ENCODE results near the gene TAF1A.
"Not testable (repeated sequence)": the region's sequence is repeated elsewhere in the genome, so short reads cannot be mapped to it uniquely, and the experiment has no call there.

TAF1A gene

DNA sequence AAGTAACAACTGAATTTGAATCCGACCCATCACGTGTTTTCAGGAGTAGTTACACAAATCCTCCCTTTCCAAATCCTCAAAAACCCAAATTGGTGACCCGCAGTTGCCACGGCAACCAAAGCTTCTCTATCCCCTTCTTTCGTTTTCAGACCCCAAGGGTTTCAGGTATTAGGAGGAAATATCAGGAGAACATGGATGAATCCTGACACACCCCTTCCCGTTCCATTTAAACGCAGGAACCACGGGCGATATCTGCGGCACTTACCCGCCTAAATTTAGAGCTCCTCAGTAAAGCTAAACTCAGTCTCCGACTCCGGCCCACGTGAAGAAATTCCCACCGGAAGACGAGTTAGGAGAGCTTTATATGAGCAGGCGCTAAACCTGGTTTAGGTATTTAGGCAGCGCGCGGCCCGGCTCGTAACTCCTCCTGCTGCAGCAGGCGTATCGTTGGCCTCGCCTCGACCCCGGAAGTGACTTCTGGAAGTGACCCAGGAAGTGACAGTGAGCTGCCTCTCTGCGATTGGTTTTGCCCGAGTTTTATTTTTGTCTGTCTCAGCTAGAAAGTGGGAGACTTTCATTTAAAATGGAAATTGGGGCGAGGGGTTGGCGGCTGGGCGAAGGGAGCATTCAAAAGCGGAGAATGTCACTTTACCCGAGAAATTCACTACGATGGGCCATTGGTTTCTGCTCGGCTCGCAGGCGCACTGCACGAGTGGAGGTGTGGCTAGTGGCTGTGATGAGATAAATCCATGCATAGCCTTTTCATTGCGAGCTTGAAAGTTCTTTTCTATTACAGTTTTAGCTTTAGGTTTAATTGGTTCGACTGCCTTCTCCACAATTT is at the start of gene TAF1A:
TAF1A (minus strand) TSS at position 472 of the 841 bp plus-strand sequence.
- DNase-seq: peak; percentile 57

DNA sequence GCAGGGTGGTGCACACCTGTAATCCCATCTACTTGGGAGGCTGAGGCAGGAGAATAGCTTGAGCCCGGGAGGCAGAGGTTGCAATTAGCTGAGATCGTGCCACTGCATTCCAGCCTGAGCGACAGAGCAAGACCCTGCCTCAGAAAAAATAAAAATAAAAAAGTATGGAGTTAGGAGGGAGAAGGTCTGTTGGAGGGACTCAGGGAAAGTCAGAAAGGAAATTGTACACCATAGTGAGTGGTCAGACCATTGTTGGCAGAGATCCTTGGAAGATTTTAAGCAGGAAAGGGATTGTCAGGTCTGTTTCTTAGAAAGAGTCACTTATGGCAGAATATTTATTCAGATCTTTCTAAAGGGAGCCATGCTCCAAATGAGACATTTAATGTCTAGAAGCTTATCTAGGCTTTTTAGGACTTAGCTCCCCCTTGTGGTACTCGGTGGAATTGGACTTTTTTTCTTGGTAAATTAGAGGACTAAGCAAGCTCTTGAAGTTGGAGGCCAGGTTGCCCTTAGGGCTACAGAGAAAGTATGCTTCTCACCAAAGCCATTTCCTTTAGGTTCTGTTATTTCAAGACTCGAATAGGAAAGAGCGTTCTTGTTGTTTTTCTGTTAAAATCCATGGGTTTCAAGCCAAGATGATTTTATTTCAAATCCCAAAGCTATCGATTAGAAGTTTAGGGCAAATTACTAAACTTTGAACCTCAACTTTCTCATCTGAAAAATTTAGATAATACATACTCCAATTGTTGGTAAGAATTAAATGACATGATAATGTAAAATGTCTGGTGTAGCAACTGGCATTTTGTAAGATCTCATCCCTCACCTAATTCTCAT is 44.7 kb upstream of the TAF1A start:
- peak; percentile 48 for DNase-seq

DNA sequence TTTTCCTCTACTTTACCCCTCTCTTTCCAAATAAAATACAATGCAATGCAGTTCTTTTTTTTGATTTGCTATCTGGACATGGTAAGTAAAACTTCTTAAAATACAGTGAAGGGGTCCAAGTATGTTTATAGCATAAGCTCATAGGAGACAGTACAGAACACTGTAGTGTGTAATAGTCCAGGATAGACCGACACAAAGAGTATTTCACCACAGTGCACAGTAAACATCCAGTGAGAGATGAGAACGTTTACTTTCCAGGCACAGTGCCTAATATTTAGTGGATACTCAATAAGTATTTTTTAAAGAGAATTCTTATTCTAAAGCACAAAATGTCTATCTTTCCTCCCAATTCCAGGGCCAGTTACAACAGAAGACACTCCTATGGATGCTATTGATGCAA is 43.0 kb upstream of the TAF1A start:
- DNase-seq: no peak

DNA sequence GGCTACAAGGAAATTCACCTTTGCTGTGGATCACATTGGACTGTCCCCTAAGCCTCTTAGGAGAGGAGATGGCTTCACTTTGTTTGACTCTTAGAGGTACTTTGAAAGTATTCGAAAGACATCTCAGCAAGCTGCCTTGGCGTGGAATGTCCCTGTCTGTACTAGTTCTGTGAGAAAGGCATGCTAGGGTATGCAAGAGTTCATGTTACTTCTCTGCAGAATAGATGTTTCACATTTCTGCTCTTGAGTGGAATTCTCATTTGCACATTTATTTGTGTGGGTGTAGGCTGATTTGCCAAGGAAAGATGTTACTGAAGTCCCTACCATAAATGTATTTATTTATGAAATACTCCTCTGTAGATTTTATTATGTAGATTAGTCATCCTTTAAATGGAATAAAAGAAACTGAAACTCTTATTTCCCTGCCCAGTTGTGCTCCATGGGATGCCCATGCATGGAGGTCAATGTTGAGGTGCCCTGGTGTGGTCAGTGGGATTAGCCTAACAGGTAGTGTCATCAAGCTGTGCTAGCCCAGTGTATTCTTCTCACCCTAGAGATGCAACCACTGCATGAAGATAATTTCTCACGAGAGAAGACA is 42.0 kb upstream of the TAF1A start:
- DNase-seq: no peak

DNA sequence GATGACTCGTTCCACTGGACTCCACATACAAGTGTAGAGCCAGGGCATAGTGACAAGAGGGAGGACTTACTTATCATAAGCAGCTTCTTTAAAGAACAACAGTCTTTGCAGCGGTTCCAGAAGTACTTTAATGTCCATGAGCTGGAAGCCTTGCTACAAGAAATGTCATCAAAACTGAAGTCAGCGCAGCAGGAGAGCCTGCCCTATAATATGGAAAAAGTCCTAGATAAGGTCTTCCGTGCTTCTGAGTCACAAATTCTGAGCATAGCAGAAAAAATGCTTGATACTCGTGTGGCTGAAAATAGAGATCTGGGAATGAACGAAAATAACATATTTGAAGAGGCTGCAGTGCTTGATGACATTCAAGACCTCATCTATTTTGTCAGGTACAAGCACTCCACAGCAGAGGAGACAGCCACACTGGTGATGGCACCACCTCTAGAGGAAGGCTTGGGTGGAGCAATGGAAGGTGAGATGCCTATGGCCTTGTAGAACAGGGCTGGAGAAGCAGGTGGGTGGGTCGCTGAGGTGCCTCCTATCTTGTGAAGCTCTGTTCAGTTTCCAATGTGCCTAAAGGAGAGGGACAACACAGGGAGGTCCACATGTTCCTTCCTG is 40.3 kb upstream of the TAF1A start:
- no peak for DNase-seq

GRCh38 chr1:222627232-222627631 is 37.5 kb upstream of the TAF1A start:
- no peak for DNase-seq

DNA sequence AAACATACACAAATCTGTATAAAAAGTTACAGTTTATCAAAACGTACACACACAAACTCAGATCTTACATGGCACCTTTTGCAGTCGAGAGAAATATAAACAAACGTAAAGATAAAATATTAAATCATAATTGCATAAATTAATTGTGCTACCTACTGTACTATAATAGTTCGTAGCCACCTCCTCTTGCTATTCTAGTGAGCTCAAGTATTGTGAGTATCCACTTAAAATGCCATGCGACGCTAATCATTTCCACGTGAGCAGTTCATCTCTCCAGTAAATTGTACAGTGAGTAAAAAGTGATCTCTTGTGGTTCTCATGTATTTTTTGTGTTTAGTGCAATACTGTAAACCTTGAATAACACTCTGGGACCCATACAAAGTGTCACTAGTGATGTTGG is 34.5 kb upstream of the TAF1A start:
- DNase-seq: no peak

GRCh38 chr1:222623458-222623857 is 33.7 kb upstream of the TAF1A start:
- DNase-seq: no peak

DNA sequence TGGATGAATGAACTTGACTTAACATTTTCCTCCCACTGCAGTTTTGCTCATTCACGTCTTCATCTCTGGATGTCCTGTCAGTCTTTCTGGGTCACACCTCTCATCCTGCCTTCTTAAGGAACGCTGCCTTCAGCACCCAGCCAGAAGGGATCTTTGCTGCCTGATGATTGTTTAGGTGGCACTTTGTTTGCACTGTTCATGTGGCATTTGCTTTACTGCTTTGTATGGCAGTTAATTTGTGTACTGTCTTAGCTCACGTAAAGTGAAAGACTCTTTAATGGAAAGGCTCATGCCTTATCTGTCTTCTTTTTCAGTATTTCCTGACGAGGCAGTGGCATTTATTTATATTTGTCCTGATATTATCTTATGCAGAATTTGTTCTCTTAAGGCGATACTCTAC is 33.0 kb upstream of the TAF1A start:
- DNase-seq: no peak

DNA sequence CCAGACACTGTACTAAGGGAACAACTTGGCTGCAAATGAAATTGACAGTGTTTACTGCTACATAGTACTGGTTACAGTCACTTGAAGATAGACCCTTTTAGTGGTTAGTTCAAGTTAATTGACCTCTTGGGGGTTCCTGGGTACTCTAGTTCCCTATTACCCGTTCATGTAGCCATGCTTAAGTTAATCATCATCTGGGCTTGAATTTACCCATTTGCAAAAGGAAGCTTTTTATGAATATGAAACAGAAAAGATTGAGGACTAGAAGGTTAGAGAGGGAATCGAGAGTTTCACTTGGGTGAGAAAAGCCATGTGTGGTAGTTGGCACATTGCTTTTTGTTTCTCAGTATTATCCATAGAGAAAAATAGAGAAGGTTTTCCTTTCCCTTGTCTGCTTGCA is 30.8 kb upstream of the TAF1A start:
- DNase-seq: no peak

- peak; percentile 0 for DNase-seq
Observed at GRCh38 chr1:222618880-222619596, 29.3 kb upstream of the TAF1A start.

DNA sequence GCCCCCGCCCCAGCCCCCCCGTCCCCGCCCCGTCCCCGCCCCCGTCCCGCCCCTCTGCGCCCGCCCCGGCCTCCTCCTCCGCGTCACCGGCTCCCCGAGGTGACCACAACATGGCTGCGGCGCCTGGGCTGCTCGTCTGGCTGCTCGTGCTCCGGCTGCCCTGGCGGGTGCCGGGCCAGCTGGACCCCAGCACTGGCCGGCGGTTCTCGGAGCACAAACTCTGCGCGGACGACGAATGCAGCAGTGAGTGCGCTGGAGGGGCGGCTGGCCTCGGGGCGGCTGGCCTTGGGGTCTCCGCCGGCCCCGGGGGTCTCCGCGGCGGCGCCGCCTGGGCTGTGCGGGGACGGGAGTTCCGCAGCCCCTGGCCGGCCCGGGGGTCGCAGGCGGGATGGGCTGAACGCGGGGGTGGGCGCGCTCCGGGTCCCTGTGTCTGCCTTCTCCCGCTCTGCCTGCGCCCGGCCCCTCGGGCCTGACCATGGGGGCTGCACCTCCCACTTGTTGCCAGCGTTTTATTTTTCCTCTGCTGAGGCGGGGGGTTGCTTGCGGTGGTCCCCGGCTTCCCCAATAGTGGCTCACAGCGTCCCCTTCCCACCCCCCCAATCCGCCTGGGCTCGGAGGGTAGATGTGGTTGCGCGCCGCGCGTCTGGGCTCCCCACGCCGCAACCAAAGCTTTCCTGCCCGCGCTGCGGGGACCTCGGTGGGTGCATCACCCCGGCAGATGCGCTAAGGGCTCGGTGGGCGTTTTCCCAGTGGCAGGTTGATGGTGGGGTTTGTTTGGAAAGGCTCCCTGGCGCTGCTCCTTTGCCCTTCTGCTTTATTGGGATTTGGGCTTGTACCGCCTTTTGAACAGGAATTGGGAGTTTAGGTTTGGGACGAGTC is 28.5 kb upstream of the TAF1A start, which contains the start of gene MIA3:
MIA3 (plus strand) TSS at position 97 of the 879 bp plus-strand sequence; CDS start at position 111, 14 bp downstream.
- peak; percentile 24 for DNase-seq

DNA sequence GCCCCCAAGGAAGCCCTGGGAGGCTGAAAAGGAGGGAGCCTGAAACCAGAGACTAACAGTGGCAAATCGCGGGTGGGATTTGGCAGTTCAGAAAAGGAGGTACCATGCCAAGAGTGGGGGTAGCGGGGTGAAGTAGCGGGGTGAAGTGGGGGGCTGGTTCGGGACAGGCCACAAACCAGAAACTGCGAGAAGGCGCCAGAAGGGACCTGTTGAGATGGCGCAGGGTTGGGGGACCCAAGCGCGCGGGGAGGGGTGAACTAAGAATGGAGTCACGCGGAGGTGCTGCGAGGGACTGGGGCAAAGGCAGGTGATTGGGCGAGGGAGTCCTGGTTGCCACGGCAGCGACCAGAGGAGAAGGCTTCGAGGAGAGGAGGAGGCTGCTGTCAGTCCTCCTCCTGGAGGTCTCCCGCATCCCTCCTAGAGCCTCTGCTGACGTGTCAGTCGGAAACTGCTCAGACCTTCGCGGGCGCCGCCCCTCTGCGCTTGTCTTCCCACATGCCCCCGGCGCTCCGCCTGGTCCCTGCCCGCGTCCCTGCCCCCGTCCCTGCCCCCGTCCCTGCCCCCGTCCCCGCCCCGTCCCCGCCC is 27.7 kb upstream of the TAF1A start:
- peak; percentile 64 for DNase-seq

- DNase-seq: no peak
Observed at GRCh38 chr1:222616525-222616924, 26.8 kb upstream of the TAF1A start.

DNA sequence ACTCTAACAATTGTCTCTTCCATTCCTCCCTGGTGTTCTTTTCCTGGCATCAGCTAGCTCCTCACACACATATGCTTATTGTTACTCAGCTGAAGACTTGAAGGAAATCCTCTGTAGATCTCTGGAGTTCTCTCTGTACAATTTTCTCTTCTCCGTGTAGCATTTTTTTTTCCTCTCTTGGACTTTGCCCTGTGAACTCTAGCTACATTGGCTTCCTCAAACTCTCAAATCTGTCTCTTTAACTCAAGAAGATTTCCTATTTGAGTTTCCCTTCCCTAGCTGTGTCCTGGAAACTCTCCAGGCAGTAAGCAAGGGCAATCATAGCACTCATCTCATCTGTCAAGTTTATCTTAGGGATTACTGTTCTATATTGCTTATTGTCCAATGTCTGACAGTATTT is 23.9 kb upstream of the TAF1A start:
- no peak for DNase-seq

GRCh38 chr1:222610728-222611127 is 21.0 kb upstream of the TAF1A start:
- no peak for DNase-seq

- DNase-seq: not testable (repeated sequence)
Observed at GRCh38 chr1:222609111-222609510, 19.4 kb upstream of the TAF1A start.

- no peak for DNase-seq
Observed at GRCh38 chr1:222606757-222607156, 17.0 kb upstream of the TAF1A start.

- no peak for DNase-seq
Observed at GRCh38 chr1:222601257-222601656, 11.5 kb upstream of the TAF1A start.

- DNase-seq: no peak
Observed at GRCh38 chr1:222600281-222600680, 10.5 kb upstream of the TAF1A start.

DNA sequence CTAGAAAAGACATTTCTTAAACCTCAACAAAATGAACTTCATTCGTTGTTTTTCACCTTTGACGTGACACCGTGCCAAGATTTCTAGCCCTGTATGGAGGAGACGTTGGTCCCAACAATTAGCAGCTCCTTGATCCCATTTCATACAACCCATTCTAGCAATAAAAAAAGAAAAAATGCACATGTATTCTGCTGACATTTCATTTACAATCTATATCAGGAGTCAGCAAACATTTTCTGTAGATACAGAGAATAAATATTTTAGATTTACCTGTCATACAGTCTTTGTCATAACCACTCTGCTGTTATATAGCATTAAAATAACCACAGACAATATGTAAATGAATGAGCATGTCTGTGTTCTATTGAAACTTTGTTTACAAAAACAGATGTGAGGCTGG is 7.0 kb upstream of the TAF1A start:
- no peak for DNase-seq
